ENCODE data around the gene FRMD4A.

DNA sequence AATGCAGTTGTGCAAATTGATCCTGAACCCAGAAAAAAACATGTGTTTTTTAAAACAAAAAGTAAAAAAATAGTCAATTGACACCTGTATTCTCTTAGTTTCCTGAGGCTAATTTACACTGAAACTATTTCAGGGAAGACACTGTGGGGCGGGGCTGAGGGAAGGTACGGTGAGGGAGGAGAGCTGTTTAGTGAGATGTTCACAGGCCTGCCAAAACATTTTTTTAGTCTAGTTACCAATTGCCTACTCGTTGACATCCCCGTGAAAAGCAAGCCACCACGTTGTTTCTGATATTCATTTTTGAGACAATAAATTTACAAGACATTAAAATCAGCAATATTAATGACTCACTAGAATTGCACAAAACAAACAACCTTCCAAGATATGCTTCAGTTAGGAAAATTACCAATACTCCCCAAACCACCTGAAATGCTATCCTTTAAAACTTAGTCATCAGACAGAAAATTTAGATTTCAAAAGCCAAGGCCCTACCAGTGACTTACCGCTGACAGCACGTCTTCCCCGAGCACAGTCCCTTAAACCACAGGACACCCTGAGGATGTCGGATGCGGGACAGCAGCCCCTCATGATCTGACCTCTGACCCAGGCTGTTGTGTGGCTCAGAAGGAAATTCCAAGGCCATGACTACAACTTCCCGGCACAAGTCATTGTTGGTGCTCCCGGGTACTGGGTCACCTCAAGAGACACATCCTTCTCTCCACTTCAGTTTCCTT is 464.8 kb downstream of the FRMD4A start:
- TF ChIP-seq, protein P1, sequence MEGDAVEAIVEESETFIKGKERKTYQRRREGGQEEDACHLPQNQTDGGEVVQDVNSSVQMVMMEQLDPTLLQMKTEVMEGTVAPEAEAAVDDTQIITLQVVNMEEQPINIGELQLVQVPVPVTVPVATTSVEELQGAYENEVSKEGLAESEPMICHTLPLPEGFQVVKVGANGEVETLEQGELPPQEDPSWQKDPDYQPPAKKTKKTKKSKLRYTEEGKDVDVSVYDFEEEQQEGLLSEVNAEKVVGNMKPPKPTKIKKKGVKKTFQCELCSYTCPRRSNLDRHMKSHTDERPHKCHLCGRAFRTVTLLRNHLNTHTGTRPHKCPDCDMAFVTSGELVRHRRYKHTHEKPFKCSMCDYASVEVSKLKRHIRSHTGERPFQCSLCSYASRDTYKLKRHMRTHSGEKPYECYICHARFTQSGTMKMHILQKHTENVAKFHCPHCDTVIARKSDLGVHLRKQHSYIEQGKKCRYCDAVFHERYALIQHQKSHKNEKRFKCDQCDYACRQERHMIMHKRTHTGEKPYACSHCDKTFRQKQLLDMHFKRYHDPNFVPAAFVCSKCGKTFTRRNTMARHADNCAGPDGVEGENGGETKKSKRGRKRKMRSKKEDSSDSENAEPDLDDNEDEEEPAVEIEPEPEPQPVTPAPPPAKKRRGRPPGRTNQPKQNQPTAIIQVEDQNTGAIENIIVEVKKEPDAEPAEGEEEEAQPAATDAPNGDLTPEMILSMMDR (IDR thresholded peaks at IDR 0.05; ENCODE audit: insufficient read depth, low read length): no peak
- TF ChIP-seq SPI1 (IDR thresholded peaks at IDR 0.05; ENCODE audit: borderline replicate concordance, low read depth): no peak
- no peak for TF ChIP-seq POLR2AphosphoS5 (IDR thresholded peaks at IDR 0.05; ENCODE audit: low read depth)

Measured in HL-60 (cell line).